HCT116 (cell line): ENCODE data around the gene GATAD2A. TPM values are rescaled to one million over a fixed set of nuclear protein-coding genes. Genes with fewer than 3 reads are reported as not detected.

Experiments used
- ATAC-seq: fragments of 200-7000 bp; cut with Tn5 transposase; 2 replicates; pipeline ENCODE4 v1.9.1; 2020; ENCODE audit warnings: mild to moderate bottlenecking, moderate library complexity
- BruUV-seq: library from RNA; stranded (reverse); fragments of 400-500 nt; replicated peaks from 2 replicates; lab custom pipeline; 2021; lab: Mats Ljungman, UMichigan
- CTCF ChIA-PET: fragments of 300-600 bp; sonication (Branson Sonifier 250); formaldehyde crosslinking; loops from one replicate; lab custom pipeline; 2021; ENCODE audit warnings: antibody characterized with exemption; lab: Charles Lee
- POLR2A ChIA-PET: fragments of 300-600, 350-600 bp; sonication (Branson Sonifier 250); formaldehyde crosslinking; loops from one replicate; lab custom pipeline; 2021; ENCODE audit warnings: antibody characterized with exemption; lab: Charles Lee
- RAD21 ChIA-PET, 2 experiments: fragments of 300-600 bp; sonication (Branson Sonifier 250); formaldehyde crosslinking; loops; one replicate each; lab custom pipeline; 2023; ENCODE audit warnings: low total read pairs in 2 of 2; ENCODE audit not compliant: uncharacterized antibody in 2 of 2, unreplicated experiment in 2 of 2, low non-redundant PET in 1 of 2; lab: Charles Lee
- DNase-seq: peaks from one replicate; pipeline ENCODE4 v3.0.0-alpha.2; 2010; ENCODE audit warnings: low read depth, low spot score
- H2AFZ ChIP-seq: fragments of 200-600 bp; shearing (Covaris generic), sonication (generic); 2 replicates; pipeline ENCODE4 v1.6.1; 2017; ENCODE audit warnings: low read depth, mixed run types, mixed read lengths, antibody characterized with exemption, low read length; ENCODE audit not compliant: poor library complexity, severe bottlenecking
- H3K27ac ChIP-seq: 2 replicates; pipeline ENCODE4 v1.5.1; 2012; ENCODE audit warnings: low read depth, low read length
- H3K27me3 ChIP-seq: fragments of 200-600 bp; sonication (generic); 2 replicates; pipeline ENCODE4 v1.6.1; 2016; ENCODE audit warnings: mixed run types, low read length, mixed read lengths; ENCODE audit not compliant: insufficient read depth
- H3K36me3 ChIP-seq, 2 experiments: fragments of 200-500 bp in 1 of 2; fragments of 200-600 bp in 1 of 2; sonication (Bioruptor generic) in 1 of 2; sonication (generic) in 1 of 2; 2 replicates each; pipeline versions ENCODE4 v1.5.1 to v1.6.1; 2014 to 2016; ENCODE audit warnings: low read length in 2 of 2, inconsistent platforms in 1 of 2, mixed read lengths in 1 of 2, mixed run types in 1 of 2; ENCODE audit not compliant: insufficient read depth in 2 of 2, control insufficient read depth in 1 of 2
- H3K4me1 ChIP-seq, 2 experiments: fragments of 200-600 bp in 1 of 2; sonication (generic) in 1 of 2; 2 replicates each; pipeline versions ENCODE4 v1.5.1 to v1.6.1; 2012 to 2017; ENCODE audit warnings: low read length in 2 of 2, inconsistent platforms in 1 of 2, mild to moderate bottlenecking in 1 of 2, mixed read lengths in 1 of 2, mixed run types in 1 of 2, moderate library complexity in 1 of 2; ENCODE audit not compliant: insufficient read depth in 2 of 2, control insufficient read depth in 1 of 2
- H3K4me2 ChIP-seq: fragments of 200-600 bp; sonication (generic); 2 replicates; pipeline ENCODE4 v1.6.1; 2017; ENCODE audit warnings: mixed run types, low read length, mixed read lengths
- H3K4me3 ChIP-seq, 2 experiments: fragments of 200-600 bp in 1 of 2; sonication (generic) in 1 of 2; replicated peaks in 1 of 2; 2 replicates each; pipeline ENCODE4 v1.5.1; 2011 to 2016; ENCODE audit warnings: low read length in 2 of 2, control low read depth in 1 of 2, low read depth in 1 of 2, mild to moderate bottlenecking in 1 of 2, mixed read lengths in 1 of 2, mixed run types in 1 of 2
- H3K79me2 ChIP-seq: fragments of 200-600 bp; sonication (generic); 2 replicates; pipeline ENCODE4 v1.6.1; 2017; ENCODE audit warnings: mild to moderate bottlenecking, mixed run types, low read length, moderate library complexity, mixed read lengths; ENCODE audit not compliant: insufficient read depth
- H3K9ac ChIP-seq: fragments of 200-600 bp; sonication (generic); 2 replicates; pipeline ENCODE4 v1.6.1; 2016; ENCODE audit warnings: low read length, mixed read lengths
- H3K9me2 ChIP-seq: fragments of 200-600 bp; sonication (generic), shearing (Covaris generic); 2 replicates; pipeline ENCODE4 v1.6.1; 2017; ENCODE audit warnings: mixed run types, mild to moderate bottlenecking, moderate library complexity; ENCODE audit not compliant: insufficient read depth
- H3K9me3 ChIP-seq, 2 experiments: fragments of 200-500 bp in 1 of 2; fragments of 200-600 bp in 1 of 2; sonication (Bioruptor generic) in 1 of 2; sonication (generic) in 1 of 2; 2 replicates each; pipeline ENCODE4 v1.6.1; 2014 to 2017; ENCODE audit warnings: low read length in 2 of 2, mixed read lengths in 2 of 2, inconsistent platforms in 1 of 2, low read depth in 1 of 2, mild to moderate bottlenecking in 1 of 2, mixed run types in 1 of 2, moderate library complexity in 1 of 2; ENCODE audit not compliant: control insufficient read depth in 1 of 2, insufficient read depth in 1 of 2
- H4K20me1 ChIP-seq: fragments of 200-600 bp; sonication (generic), shearing (Covaris generic); 2 replicates; pipeline ENCODE4 v1.6.1; 2017; ENCODE audit warnings: mixed run types, mild to moderate bottlenecking, moderate library complexity; ENCODE audit not compliant: insufficient read depth
- CBX3 ChIP-seq: IDR thresholded peaks from 2 replicates; pipeline ENCODE4 v1.6.1; 2012; ENCODE audit warnings: low read depth
- CEBPB ChIP-seq: IDR thresholded peaks from 2 replicates; pipeline ENCODE4 v1.6.1; 2012; ENCODE audit warnings: low read depth
- EGR1 ChIP-seq: IDR thresholded peaks from 2 replicates; pipeline ENCODE4 v1.6.1; 2012; ENCODE audit warnings: low read depth
- EZH2 ChIP-seq: fragments of 200-600 bp; sonication (generic); IDR thresholded peaks from 2 replicates; pipeline ENCODE4 v1.6.1; 2017; ENCODE audit warnings: antibody characterized with exemption, mixed run types
- JUND ChIP-seq: IDR thresholded peaks from 2 replicates; pipeline ENCODE4 v1.6.1; 2012
- POLR2A ChIP-seq: IDR thresholded peaks from 2 replicates; pipeline ENCODE4 v1.7.0; 2011; ENCODE audit warnings: borderline replicate concordance; ENCODE audit not compliant: insufficient read depth, insufficient read length; ENCODE audit errors: extremely low read depth
- POLR2AphosphoS5 ChIP-seq: IDR thresholded peaks from 2 replicates; pipeline ENCODE4 v1.6.1; 2011; ENCODE audit warnings: mild to moderate bottlenecking, low read depth, low read length, moderate library complexity
- RAD21 ChIP-seq: IDR thresholded peaks from 2 replicates; pipeline ENCODE4 v1.6.1; 2012; ENCODE audit warnings: low read depth, mild to moderate bottlenecking
- REST ChIP-seq: IDR thresholded peaks from 2 replicates; pipeline ENCODE4 v1.6.1; 2012; ENCODE audit warnings: low read depth
- SIN3A ChIP-seq: IDR thresholded peaks from 2 replicates; pipeline ENCODE4 v1.6.1; 2012; ENCODE audit warnings: low read depth
- SRF ChIP-seq: IDR thresholded peaks from 2 replicates; pipeline ENCODE4 v1.6.1; 2012; ENCODE audit warnings: low read depth
- TCF7L2 ChIP-seq: IDR thresholded peaks from 2 replicates; pipeline ENCODE4 v1.7.0; 2011; ENCODE audit warnings: borderline replicate concordance, inconsistent platforms; ENCODE audit not compliant: insufficient read depth, insufficient read length; ENCODE audit errors: extremely low read depth
- ZNF274 ChIP-seq: fragments of 200-500 bp; sonication (Bioruptor generic); IDR thresholded peaks from 2 replicates; pipeline ENCODE4 v1.6.1; 2014; ENCODE audit warnings: mild to moderate bottlenecking, low read depth, low read length, inconsistent platforms
- intact Hi-C: fragments of 100-400 bp; cut with micrococcal nuclease; formaldehyde crosslinking; loops from 2 replicates; pipeline ENCODE4 v1.10.0; 2022
- total RNA-seq: library from RNA; stranded (reverse); gene quantifications from one replicate; pipeline ENCODE4 v1.2.1, GENCODE V29; 2021; ENCODE audit not compliant: unreplicated experiment
- TF ChIP-seq, protein P1 (sequence below): IDR thresholded peaks from 2 replicates; pipeline ENCODE4 v1.6.1; 2011; ENCODE audit warnings: mild to moderate bottlenecking, low read length, moderate library complexity; ENCODE audit not compliant: insufficient replicate concordance; ENCODE audit errors: extremely low read depth

GATAD2A gene
- total RNA-seq, 1 experiment from 2014 or later: 130 TPM

DNA sequence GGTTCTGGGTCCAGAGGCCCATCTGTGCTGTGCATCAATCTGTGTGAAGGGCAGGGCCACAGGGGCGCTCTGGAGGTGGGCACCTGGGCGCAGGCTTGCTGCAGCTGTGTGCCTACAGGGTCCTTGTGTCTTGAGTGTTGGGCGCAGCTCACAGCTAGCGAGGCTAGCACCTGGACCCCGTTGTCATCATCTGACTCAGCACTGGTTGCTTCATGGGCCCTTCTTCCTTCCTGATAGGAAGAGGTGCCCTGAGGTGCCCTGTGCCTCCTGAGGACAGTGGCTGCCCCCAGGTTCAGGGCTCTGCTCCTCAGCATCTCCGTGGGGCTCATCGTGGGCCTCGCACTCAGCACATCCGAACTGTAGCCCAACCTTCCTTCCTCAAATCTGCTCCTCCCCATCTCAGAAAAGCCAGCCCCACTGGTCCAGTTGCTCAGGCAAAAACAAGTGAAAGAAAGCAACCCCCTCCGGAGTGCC is 54.8 kb downstream of the GATAD2A start:
- Histone ChIP-seq H3K9me3 (no peaks in the 10 kb centered on the region), H3K9me2 (no peaks in the 10 kb centered on the region), H3K4me3 (no peak overlapping the region), H3K36me3 (peaks cover 2 to 12% of the 10 kb centered on the region in 2 experiments; a peak in 3 of 4 replicates), H3K4me2 (no peak overlapping the region), H3K79me2 (peaks cover 99% of the 10 kb centered on the region), H3K9ac (no peak overlapping the region), H3K4me1 (peaks cover 0 to 17% of the 10 kb centered on the region in 2 experiments; a peak in 2 of 4 replicates), H3K27me3 (no peaks in the 10 kb centered on the region), H4K20me1 (peaks cover 6% of the 10 kb centered on the region; the same call in 1 of the 2 replicates), H2AFZ (no peak overlapping the region), H3K27ac (no peak overlapping the region)
- POLR2A ChIA-PET: no interaction called here
- CTCF ChIA-PET: no interaction called here
- DNase-seq: no peak
- TF ChIP-seq CEBPB (no peak), RAD21 (no peak), POLR2AphosphoS5 (no peak), CBX3 (no peak), EZH2 (no peak), EGR1 (no peak), TCF7L2 (no peak), SRF (no peak), POLR2A (no peak), SIN3A (no peak), JUND (no peak), ZNF274 (no peak), REST (no peak)
- TF ChIP-seq, protein P1, sequence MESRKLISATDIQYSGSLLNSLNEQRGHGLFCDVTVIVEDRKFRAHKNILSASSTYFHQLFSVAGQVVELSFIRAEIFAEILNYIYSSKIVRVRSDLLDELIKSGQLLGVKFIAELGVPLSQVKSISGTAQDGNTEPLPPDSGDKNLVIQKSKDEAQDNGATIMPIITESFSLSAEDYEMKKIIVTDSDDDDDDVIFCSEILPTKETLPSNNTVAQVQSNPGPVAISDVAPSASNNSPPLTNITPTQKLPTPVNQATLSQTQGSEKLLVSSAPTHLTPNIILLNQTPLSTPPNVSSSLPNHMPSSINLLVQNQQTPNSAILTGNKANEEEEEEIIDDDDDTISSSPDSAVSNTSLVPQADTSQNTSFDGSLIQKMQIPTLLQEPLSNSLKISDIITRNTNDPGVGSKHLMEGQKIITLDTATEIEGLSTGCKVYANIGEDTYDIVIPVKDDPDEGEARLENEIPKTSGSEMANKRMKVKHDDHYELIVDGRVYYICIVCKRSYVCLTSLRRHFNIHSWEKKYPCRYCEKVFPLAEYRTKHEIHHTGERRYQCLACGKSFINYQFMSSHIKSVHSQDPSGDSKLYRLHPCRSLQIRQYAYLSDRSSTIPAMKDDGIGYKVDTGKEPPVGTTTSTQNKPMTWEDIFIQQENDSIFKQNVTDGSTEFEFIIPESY: no peak
- intact Hi-C loops: no loop called here
- RAD21 ChIA-PET: no interaction called here
- BruUV-seq: no TSS peak
- no peak for ATAC-seq
